Suppressor macrophage treated with lipopolysaccharide for 4 hours (primary cell): Measurements from ENCODE around the gene GRIPAP1.
"Not testable (repeated sequence)": the region's sequence is repeated elsewhere in the genome, so short reads cannot be mapped to it uniquely, and the experiment has no call there.

Experiments used
- DNase-seq: peaks from one replicate; pipeline ENCODE4 v3.0.0-alpha.2; 2020

The GRIPAP1 gene

GRCh38 chrX:48997455-48997854, 4.6 kb downstream of the GRIPAP1 start:
- no peak for DNase-seq

DNA sequence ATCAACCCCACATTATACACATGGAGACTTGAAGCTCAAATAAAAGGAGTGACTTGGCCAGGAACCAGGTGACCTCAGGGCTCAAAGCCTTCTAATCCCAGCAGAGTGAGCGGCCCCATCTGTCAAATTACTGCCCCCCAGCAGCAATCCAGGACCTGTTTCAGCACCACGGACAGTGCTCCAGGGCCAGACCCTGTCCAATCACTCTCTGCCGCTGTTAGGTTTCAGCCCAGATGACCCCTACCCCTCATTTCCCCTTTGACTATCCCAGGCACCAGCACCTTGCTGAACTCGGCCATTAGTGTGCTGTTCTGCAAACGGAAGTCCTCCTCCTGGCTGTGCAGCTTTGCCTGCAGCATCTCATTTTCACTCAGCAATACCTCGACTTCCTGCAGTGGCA, 5.1 kb downstream of the GRIPAP1 start:
- no peak for DNase-seq

DNA sequence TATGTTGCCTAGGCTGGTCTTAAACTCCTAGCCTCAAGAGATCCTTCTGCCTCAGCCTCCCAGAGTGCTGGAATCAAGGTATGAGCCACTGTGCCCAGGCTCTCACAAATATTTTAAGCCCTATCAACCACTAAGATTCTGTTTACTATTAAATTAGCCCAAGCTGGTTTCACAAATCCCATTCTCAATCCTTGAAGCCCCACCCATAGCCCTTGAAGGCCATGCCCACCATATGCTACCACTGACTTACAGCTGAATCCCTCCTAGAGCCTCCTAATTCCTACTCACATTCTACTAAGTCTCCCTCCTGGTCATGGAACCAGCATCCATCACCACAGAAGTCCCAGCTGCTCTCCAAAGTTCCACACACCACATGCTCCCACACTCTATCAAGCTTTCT, 9.7 kb downstream of the GRIPAP1 start:
- no peak for DNase-seq

DNA sequence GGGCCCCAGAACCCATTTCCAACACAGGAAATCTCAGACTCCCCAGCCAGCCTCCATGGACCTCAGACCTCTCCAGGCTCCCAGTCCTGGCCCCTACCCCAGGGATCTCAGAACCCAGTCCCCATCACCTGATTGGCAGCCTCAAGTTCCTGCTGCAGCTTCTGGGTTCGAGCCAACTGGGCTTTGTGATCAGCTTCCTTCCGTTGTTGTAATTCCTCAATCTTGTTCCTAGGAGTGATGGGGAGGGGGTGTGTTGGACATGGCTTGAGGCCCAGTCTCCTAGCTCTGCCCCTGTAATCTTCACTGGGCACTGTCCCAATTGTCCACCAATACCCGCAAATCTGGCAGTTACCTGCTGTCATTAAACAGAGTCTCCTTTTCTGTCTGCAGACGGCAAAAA, 12.6 kb downstream of the GRIPAP1 start:
- DNase-seq: no peak

GRCh38 chrX:48983896-48984295, 18.2 kb downstream of the GRIPAP1 start:
- DNase-seq: no peak

DNA sequence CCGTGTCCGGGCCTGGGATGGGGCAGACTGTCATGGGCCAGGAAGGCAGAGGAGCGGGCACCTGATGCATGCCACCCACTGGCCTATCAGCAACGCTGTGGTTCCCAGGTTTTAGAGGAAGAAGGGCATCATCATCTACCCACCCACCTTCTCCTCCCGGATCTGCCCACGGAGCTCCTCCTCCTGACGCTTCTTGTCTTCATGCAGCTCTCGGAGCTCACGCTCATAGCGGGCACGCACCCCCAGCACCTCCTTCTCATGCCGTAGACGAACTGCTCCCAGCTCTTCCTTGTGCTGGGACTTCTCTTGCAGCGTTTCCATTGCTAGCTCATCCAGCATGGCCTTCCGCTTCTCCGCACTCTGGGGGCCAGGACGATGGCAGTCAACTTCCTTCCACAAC, 19.0 kb downstream of the GRIPAP1 start:
- DNase-seq: no peak

DNA sequence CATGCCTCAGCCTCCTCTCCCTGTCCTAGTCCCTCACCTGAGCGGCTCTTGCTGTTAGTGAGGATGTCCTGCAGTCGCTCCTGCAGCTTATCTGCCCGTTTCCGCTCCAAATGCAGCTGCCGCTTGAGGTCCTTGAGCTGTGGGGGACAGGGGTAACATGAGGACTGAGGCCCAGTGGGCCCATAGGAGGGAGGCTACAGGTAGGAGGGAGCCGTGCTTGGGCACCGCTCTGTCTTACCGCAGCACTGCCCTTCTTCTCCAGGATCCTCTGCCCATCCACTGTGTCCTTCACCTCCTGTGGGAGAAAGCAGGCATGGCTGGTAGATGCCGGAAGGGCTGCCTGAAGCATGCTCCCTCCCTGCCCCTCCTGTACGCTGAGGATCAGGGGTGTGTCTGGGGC, 20.9 kb downstream of the GRIPAP1 start:
- no peak for DNase-seq

GRCh38 chrX:48980341-48980740, 21.7 kb downstream of the GRIPAP1 start:
- not testable (repeated sequence) for DNase-seq

- DNase-seq: no peak
Measured at GRCh38 chrX:48978226-48978625, 23.8 kb downstream of the GRIPAP1 start.

GRCh38 chrX:48976086-48976485, 26.0 kb downstream of the GRIPAP1 start:
- no peak for DNase-seq

- no peak for DNase-seq
Measured at GRCh38 chrX:48975541-48975940, 26.5 kb downstream of the GRIPAP1 start.

- DNase-seq: no peak
Measured at GRCh38 chrX:48975041-48975440, 27.0 kb downstream of the GRIPAP1 start.

DNA sequence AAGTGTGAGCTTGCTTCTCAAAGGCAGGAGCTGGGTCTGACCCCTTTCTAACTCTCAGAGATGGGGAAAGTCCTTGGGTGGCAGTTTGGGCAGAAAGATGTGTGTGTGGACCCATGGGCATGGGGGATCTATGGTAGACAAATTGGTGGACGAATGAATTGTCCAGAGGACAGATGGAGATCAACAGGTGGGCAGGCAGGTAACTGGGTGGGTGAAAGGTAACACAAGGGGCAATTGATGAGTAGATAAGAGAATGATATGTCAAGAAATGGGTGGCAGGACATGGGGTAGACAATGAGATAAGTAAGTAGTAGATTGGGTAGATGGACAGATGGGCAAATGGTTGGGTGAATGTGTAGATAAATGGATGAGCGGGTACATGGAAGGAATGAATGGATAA, 27.5 kb downstream of the GRIPAP1 start:
- no peak for DNase-seq

DNA sequence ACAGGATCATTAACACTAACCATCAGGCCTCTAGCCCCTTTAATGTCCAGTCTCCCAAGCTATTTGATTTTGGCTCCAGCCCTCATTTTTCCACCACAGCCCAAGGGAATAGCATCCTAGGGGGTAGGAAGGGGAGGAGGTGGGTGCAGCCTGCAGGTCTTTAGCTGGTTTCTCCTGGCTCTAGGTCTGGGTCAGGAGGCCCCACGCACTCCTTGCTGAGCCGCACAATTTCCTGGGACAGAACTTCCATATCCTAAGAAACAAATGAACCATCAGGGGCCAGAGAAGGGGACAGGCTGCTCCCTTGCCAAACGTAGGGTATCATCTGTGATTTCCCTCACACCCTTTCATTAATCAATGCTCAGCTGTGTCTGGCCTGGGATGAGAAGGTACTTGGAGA, 28.0 kb downstream of the GRIPAP1 start:
- no peak for DNase-seq

DNA sequence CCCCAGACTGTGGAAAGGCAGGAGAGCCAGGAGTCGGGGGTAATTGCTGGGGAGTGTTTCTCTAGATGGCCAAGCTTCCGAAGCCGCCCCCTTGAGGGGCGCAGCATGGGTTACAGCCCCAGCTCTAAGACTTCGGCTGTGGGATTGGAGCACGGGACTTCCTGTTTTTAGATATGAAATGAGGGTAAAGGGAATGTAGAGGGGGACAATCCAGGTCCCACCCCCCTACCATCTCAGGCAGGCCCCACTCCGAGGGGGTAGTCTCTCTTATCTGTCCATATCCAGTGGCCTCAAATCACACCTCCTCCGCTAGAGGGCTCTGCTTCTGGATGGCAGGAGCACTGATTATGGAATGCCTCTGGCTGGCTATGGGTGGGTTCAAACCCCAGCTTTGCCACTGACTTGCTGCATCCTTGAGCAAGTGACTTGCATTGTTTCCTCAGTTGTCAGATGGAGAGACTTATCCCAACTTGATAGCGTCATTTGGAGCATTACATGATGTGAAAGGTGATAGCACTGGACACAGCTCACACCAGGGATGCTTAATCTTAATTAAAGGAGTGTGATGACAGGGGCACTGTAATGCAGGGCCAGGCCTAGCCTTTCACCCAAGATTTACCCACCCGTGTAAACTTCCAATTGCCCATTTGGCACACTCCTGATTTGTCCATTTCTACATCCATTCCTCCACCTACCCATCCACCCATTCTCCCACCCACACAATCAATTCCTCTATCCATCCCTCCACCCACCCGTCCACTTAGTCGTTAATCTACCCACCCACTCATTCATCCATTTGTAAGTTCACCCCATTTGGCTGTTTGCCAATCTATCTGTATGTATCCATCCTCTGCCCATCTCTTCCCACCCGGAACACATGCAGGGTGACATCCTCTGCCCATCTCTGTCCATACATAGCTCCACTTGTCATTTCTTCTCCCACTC, 29.6 kb downstream of the GRIPAP1 start:
- peak; percentile 42 for DNase-seq

GRCh38 chrX:48971249-48972219, 30.5 kb downstream of the GRIPAP1 start, which contains the start of gene KCND1:
TSS of gene KCND1 (minus strand) at chrX:48971844. CDS start at chrX:48970271, 1,573 bp downstream.
- no peak for DNase-seq

DNA sequence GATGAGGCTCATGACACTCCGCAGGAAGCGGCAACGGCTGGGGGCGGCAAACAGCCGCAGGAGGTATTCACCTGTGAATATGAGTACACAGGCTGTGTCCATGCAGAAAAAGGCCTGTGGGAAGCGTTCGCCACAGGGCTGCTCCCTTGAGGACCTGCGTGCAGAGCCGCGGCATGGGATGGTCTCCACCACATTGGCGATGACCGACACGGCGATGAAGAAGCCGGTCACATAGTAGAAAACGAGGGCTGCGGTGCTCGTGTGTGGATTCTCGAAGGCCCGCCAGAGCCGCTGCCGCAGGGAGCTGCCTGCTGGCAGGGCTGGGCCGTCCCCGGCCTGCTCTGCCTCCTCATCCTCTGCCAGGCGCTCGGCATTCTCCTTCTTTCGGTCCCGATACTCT, 32.6 kb downstream of the GRIPAP1 start:
- DNase-seq: no peak

DNA sequence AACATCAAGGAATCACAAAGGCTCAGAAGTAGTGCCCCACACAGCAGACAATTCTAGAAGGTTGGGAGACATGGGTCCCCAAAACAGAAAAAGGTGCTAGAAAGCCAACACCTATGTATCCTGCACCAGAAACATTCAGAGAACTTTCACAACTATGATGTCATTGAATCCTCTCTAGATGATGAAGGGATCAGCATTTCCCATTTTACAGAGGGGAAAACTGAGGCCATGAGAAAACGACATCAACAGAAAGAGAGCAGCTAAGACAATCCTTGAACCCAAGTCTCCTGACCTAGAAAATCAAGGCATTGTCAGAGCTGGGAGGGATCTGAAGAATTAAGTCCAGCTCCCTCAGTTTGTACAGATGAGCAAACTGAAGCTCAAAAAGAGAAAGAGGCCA, 33.7 kb downstream of the GRIPAP1 start:
- no peak for DNase-seq

GRCh38 chrX:48966796-48967579, 35.1 kb downstream of the GRIPAP1 start:
- no peak for DNase-seq

DNA sequence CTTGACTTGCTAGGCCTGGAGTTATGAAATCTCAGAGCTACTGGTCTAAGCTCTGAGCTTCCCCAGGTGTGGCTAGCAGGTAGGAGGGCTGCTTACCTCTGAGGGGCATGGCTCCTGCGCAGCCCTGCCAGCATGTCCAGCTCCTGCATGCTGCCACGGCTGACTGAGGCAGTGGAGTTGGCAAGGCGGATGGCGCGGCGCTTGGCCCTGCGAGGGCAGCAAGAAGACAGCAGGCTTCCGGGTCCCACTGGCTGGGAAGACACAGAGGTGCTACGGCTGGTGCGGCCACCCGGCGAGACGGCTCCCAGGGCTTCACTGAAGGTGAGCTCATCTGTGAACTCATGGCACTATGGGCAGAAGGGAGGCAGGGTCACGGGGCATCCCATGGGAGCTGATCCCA, 36.1 kb downstream of the GRIPAP1 start:
- DNase-seq: no peak

- DNase-seq: no peak
Measured at GRCh38 chrX:48961585-48962091, 40.4 kb downstream of the GRIPAP1 start.

DNA sequence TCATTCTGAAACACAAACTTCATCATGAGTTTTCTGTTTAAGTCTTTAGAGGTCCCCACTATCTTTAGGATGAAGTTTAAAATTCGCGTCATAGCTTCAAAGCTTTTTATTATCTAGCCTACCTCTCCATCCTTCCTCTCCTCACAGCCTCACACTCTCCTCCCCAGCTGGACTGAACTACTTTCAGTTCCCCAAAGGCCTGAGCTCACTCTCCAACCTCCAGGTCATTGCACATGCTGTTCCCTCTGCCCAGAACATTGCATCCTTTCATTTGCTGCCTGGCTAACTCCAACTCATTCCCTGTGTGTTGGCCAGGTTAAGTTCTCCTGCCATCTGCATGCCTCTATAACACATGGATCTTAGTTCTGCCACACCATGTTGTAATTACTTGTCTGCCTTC, 41.8 kb downstream of the GRIPAP1 start:
- peak; percentile 37 for DNase-seq
